BE2C (cell line): ENCODE data around the gene IL2RA.

ENCODE experiments used
- DNase-seq: peaks from one replicate; pipeline ENCODE4 v3.0.0-alpha.2; 2020
- H3K27me3 ChIP-seq: fragments of 250-450 bp; sonication (Bioruptor Pico); 2 replicates; pipeline ENCODE4 v1.5.1; 2020; ENCODE audit warnings: mild to moderate bottlenecking
- H3K36me3 ChIP-seq: fragments of 250-450 bp; sonication (Bioruptor Pico); 2 replicates; pipeline ENCODE4 v1.5.1; 2020; ENCODE audit warnings: mild to moderate bottlenecking
- H3K4me1 ChIP-seq: fragments of 250-450 bp; sonication (Bioruptor Pico); 2 replicates; pipeline ENCODE4 v1.5.1; 2020
- H3K4me3 ChIP-seq: 2 replicates; pipeline ENCODE4 v1.5.1; 2011; ENCODE audit warnings: low read depth, low read length
- H3K9me3 ChIP-seq: fragments of 250-450 bp; sonication (Bioruptor Pico); 2 replicates; pipeline ENCODE4 v1.5.1; 2020
- TF ChIP-seq, protein P1 (sequence below): IDR thresholded peaks from 2 replicates; pipeline ENCODE4 v1.5.1; 2012; ENCODE audit warnings: mild to moderate bottlenecking, low read depth, low read length

IL2RA gene

DNA sequence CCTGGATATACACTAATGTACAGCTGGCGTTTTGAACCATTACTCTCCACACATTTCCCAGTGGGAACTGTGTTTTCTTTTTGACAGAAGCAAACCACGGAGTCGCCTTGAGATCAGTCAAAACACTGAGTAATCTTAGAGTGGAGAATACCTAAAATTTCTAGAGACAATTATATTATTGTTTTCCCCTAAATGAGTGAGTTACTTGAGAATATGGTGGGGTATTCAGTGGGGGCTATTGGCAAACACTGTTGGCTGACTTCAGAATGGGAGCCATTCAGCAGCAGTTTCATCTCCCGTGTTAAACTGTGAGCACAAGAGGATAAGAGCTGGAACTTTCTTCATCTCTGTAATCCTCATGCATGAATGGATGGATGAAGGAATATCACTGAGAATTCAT, 6.2 kb downstream of the IL2RA start:
- Histone ChIP-seq H3K27me3 (peaks cover 9% of the 10 kb centered on the region; the same call in 1 of the 2 replicates), H3K9me3 (no peaks in the 10 kb centered on the region), H3K36me3 (no peaks in the 10 kb centered on the region), H3K4me3 (no peak overlapping the region), H3K4me1 (no peaks in the 10 kb centered on the region)
- no peak for DNase-seq
- TF ChIP-seq, protein P1, sequence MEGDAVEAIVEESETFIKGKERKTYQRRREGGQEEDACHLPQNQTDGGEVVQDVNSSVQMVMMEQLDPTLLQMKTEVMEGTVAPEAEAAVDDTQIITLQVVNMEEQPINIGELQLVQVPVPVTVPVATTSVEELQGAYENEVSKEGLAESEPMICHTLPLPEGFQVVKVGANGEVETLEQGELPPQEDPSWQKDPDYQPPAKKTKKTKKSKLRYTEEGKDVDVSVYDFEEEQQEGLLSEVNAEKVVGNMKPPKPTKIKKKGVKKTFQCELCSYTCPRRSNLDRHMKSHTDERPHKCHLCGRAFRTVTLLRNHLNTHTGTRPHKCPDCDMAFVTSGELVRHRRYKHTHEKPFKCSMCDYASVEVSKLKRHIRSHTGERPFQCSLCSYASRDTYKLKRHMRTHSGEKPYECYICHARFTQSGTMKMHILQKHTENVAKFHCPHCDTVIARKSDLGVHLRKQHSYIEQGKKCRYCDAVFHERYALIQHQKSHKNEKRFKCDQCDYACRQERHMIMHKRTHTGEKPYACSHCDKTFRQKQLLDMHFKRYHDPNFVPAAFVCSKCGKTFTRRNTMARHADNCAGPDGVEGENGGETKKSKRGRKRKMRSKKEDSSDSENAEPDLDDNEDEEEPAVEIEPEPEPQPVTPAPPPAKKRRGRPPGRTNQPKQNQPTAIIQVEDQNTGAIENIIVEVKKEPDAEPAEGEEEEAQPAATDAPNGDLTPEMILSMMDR = no peak

DNA sequence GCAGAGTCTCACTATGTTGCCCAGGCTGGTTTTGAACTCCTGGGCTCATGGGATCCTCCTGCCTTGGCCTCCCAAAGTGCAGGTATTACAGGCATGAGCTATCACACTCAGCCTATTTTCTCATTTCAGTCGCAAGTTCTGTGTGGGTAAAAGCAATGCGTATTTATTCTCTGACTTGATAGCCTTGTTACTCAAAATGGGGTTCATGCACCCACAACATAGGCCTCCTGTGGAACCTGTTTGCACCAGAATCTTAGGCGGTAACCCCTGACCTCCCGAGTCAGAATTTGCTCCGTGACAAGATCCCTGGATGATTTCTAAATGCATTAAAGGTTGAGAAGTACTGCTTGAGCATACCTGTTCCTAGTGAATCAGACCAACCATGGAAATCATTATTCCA, 7.3 kb downstream of the IL2RA start:
- no peaks in the 10 kb centered on the region for H3K9me3 ChIP-seq

DNA sequence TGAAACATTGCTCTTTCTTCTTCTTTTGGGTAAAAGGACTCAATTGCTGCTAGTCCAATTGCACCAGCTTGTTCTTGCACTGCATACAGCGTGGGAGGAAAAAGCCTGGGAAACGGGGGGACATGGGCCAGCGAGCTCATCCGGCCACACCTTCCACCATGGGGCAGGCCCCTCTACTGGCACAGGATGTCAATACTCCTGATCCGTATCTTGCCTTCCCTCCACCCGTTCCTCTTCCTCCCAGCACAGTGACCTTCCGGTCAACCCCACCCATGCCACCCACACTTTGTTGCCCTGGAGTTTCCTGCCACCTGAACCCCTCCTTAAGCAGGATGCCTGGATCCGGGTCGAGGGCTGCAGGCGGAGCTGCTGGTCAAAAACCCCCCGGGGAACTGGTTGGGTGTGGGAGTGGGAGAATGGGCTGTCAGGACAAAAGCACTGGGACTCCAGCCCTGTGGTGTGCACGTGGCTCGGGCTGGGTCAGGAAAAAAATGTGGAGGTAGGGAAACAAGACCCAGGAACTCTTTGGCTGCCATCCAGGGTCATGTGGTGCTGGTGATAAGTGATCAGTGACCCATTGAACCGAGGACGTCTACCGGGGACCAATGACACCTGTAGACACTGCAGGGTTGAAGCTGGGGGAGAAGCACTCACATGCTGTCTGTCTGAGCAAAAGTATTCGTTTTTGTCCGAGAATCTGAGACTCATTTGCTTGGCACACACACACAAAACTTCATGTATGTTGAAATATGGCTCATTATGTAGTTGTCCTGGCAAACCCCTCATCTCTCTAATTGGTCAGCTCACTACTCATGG, 8.1 kb downstream of the IL2RA start:
- no peak overlapping the region for H3K4me3 ChIP-seq
- no peaks in the 10 kb centered on the region for H3K4me1 ChIP-seq
- no peaks in the 10 kb centered on the region for H3K9me3 ChIP-seq
- no peak for DNase-seq
- TF ChIP-seq, protein P1 = no peak
- no peaks in the 10 kb centered on the region for H3K36me3 ChIP-seq
- peaks cover 5% of the 10 kb centered on the region; the same call in 1 of the 2 replicates for H3K27me3 ChIP-seq

More for the DNA sequence above, 7.3 kb downstream of the IL2RA start:
- Histone ChIP-seq H3K4me1 (no peaks in the 10 kb centered on the region), H3K36me3 (no peaks in the 10 kb centered on the region), H3K27me3 (peaks cover 5% of the 10 kb centered on the region; the same call in 1 of the 2 replicates), H3K4me3 (no peak overlapping the region)
- DNase-seq = no peak
- TF ChIP-seq, protein P1 = no peak

DNA sequence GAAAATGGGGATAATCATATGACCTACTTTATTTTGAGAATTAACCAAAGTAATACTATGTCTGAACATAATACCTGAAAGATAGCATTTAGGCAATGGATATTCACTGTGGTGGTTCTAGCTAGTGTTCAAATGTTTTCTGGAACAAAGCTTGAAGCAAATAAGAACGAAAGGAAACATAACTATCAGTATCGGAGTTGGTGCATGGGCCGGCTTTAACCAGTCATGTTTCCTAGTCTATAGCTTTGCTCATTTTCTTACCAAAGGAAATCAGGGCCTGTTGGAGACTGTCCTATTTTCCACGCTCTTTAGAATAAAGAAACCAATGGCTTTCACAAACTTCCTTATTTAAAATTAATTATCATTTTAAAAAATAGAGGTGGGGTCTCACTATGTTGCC, 8.9 kb downstream of the IL2RA start:
- H3K4me1 ChIP-seq = no peaks in the 10 kb centered on the region
- no peaks in the 10 kb centered on the region for H3K9me3 ChIP-seq
- no peak overlapping the region for H3K4me3 ChIP-seq
- TF ChIP-seq, protein P1 = no peak
- no peak for DNase-seq
- no peaks in the 10 kb centered on the region for H3K36me3 ChIP-seq
- peaks cover 5% of the 10 kb centered on the region; the same call in 1 of the 2 replicates for H3K27me3 ChIP-seq

DNA sequence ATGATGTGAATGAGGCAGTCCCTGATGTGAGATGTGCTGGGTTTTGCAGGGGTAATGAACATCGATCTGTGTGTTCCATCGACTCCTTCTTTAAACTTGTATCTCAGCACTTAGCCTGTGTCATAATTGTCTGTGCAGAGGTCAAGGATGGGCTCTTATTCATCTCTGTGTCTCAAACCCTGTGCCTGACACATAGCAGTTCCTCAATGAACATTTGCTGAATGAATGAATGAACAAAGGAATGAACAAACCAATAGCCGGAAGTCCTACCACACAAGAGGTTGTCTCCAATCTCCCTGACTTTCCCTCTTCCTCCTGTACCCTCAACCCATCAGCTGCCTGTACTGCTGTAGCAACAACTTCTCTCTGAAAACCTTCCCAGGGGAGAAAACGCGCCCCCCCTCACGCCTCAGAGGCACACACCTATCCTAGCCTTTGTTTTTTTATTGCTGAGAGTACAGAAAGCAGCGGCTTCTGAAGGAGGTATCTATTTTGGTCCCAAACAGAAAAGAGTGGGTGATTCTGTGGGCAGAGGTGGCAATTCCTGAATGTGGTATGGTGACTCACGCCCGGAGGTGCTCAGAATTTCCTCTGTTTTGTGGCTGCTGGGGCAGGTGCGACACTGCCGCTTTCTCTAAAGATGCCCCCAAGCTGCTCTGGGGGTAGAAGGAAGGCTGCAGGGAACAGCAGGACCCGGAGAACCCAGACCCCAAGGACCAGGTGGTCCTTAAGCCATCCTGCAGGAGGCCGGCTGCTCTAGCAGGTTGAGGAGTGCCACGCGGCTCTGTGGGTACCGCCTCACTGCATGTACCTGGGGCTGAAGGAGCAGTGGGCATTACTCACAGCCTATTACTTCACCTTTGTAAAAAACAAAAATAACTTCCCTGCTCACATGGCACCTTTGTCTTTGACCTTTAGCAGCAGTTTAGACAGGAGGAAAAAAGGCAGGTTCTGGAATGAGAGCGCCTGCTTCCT, 9.6 kb downstream of the IL2RA start:
- Histone ChIP-seq H3K4me1 (no peaks in the 10 kb centered on the region), H3K27me3 (peaks cover 5% of the 10 kb centered on the region; the same call in 1 of the 2 replicates), H3K9me3 (no peaks in the 10 kb centered on the region), H3K4me3 (no peak overlapping the region), H3K36me3 (no peaks in the 10 kb centered on the region)
- no peak for DNase-seq
- TF ChIP-seq, protein P1 = no peak
